Measurements from ENCODE around the gene ZDHHC12. TPM values are rescaled to one million over a fixed set of nuclear protein-coding genes. Genes with fewer than 3 reads are reported as not detected.
A peak's percentile ranks its signal among the peaks of the same experiment; 100 is the strongest.

Gene ZDHHC12
- total and polyA plus RNA-seq, 2 donors (not counting 3 experiments of a cell fraction or from before 2014, with no cell fraction given), result 28.8 to 62.0 TPM

- Histone ChIP-seq H3K36me3 (ENCODE audit: control insufficient read depth in 2 of 2, extremely low read depth in 1 of 2, insufficient read depth in 2 of 2, low read length in 2 of 2) (peaks cover 2 to 13% of the 10 kb centered on the region in 2 experiments), H3K27me3 (ENCODE audit: control insufficient read depth in 2 of 2, insufficient read depth in 2 of 2, low read length in 2 of 2) (no peaks in the 10 kb centered on the region), H3K4me3 (replicated peaks in 1 of 3; ENCODE audit: insufficient read depth in 1 of 3, low read depth in 1 of 3, low read length in 3 of 3) (peak overlapping the region in 2 of 3 experiments; percentile 53 to 68), H3K4me2 (ENCODE audit: insufficient read depth, low read length) (peak overlapping the region; percentile 63), H2AFZ (ENCODE audit: low read depth, low read length) (peak overlapping the region; percentile 48), H3K4me1 (ENCODE audit: control insufficient read depth, extremely low read depth, insufficient read depth, low read length) (peaks cover 5% of the 10 kb centered on the region), H3K9me1 (replicated peaks; ENCODE audit: control insufficient read depth, extremely low read depth, insufficient read depth, low read length) (no peaks in the 10 kb centered on the region), H4K20me1 (replicated peaks; ENCODE audit: control insufficient read depth, extremely low read depth, insufficient read depth, low read length) (no peaks in the 10 kb centered on the region), H3K9ac (replicated peaks; ENCODE audit: extremely low read depth, insufficient read depth, low read length) (no peak overlapping the region), H3K27ac (ENCODE audit: insufficient read depth, low read depth, low read length) (no peak overlapping the region), H3K9me3 (replicated peaks; ENCODE audit: control insufficient read depth, insufficient read depth, low read length) (no peaks in the 10 kb centered on the region), H3K79me2 (ENCODE audit: control insufficient read depth, insufficient read depth, low read length) (no peaks in the 10 kb centered on the region)
- intact Hi-C loops (cut with micrococcal nuclease), result loop anchor here (1.0 to 5.0 kb wide), 4 partner anchors 21 to 93 kb away; partner anchors contain the start of genes ENDOG, SET and ZER1
- ChIA-PET POLR2A (no interaction called here), CTCF (interaction anchor here (0.9 to 1.4 kb wide), 7 partner anchors 8 to 94 kb away, joined by 3 to 12 read pairs (median 5); partner anchors contain the start of genes ENDOG and PKN3)
- no TSS peak for BruUV-seq (replicated peaks)
- DNase-seq (ENCODE audit: low read depth, low spot score), result peak; percentile 70
- no peak for FAIRE-seq
- dilution Hi-C loops (cut with MboI; ENCODE audit: extremely low pct_ligation_motif_present, low sequenced_read_pairs), result no loop called here
- no peak for TF ChIP-seq JUN (IDR thresholded peaks at IDR 0.05; ENCODE audit: borderline replicate concordance, insufficient read depth, insufficient read length, low read depth)
- TF ChIP-seq GATA2 (IDR thresholded peaks at IDR 0.05; ENCODE audit: insufficient read depth, insufficient read length, low read depth, low read length), result no peak
- TF ChIP-seq POLR2AphosphoS5 (IDR thresholded peaks at IDR 0.05; ENCODE audit: insufficient read depth, low read depth, low read length), result no peak
- TF ChIP-seq FOS (IDR thresholded peaks at IDR 0.05; ENCODE audit: borderline replicate concordance, insufficient read depth, low read length), result no peak
- no peak for TF ChIP-seq MYC (IDR thresholded peaks at IDR 0.05; ENCODE audit: low read depth, low read length)
- no peak for TF ChIP-seq CTCF (IDR thresholded peaks at IDR 0.05; ENCODE audit: extremely low read depth in 1 of 2, insufficient read depth in 1 of 2, low read depth in 1 of 2, low read length in 2 of 2)
- TF ChIP-seq MAX (IDR thresholded peaks at IDR 0.05; ENCODE audit: insufficient read depth, insufficient read length), result no peak
- no peak for TF ChIP-seq EZH2 (IDR thresholded peaks at IDR 0.05; ENCODE audit: borderline replicate concordance, low read depth, low read length, severe bottlenecking)
- TF ChIP-seq POLR2A (IDR thresholded peaks at IDR 0.05; ENCODE audit: low read depth, low read length), result no peak
Observed at GRCh38 chr9:128724744-128725211, 851 bp upstream of the ZDHHC12 start.
